ENCODE results near the gene SHISA4. TPM values are rescaled to one million over a fixed set of nuclear protein-coding genes. Genes with fewer than 3 reads are reported as not detected.
A peak's percentile ranks its signal among the peaks of the same experiment; 100 is the strongest.

SHISA4 gene
- total and polyA plus RNA-seq, 2 experiments from 2014 or later, result 42.4 to 48.0 TPM

DNA sequence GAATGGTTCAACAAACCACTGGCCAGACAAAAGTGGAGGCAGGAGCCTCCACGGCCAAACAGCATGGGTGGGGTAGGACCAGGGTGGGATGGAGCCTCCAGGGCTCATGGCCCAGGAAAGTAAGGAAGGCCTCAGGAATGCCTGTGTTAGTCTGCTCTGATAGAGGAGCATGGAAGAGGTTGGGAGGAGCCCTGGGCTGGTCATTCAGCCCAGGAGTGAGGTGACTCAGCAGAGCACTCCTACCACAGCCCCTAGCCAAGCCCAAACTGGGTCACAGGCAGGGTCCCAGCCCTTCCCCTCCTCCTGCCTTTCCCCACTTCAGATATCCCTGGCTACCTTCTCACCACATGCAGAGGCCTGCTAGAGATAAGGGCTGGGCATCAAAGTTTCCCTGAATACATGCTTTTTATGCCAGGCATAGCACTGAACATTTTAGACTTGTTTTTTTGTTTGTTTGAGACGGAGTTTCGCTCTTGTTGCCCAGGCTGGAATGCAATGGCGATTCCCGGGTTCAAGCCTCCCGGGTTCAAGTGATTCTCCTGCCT is 3.1 kb upstream of the SHISA4 start:
- no peaks in the 10 kb centered on the region for H4K20me1 ChIP-seq (ENCODE audit: insufficient read depth)
- DNase-seq, result peak; percentile 78
- in situ Hi-C loops (cut with MboI), result loop anchor here (25.0 kb wide), 1 partner anchor 227 kb away; the partner anchor contains the start of gene GPR37L1
- no peak overlapping the region for H3K27ac ChIP-seq
- peaks cover 29% of the 10 kb centered on the region for H3F3A ChIP-seq (ENCODE audit: insufficient read depth)
- no peaks in the 10 kb centered on the region for H3K79me2 ChIP-seq (ENCODE audit: insufficient read depth)
- no peaks in the 10 kb centered on the region for H3K27me3 ChIP-seq (replicated peaks; ENCODE audit: insufficient read depth)
- TF ChIP-seq EZH2phosphoT487 (IDR thresholded peaks at IDR 0.05; ENCODE audit: insufficient read depth, low read depth) (no peak), EZH2 (IDR thresholded peaks at IDR 0.05; ENCODE audit: insufficient read depth, poor library complexity, severe bottlenecking) (no peak)
- H3K9me3 ChIP-seq (ENCODE audit: low read depth), result no peaks in the 10 kb centered on the region
- no peak overlapping the region for H3K9ac ChIP-seq
- WGBS, 2 experiments (ENCODE audit: low coverage in 1 of 2, low lambda C conversion rate in 2 of 2, missing lambda C conversion rate in 2 of 2), result 79 to 87% methylated on average over 6 of the region's 6 CpGs
- H2AFZ ChIP-seq, result no peak overlapping the region
- peak overlapping the region; percentile 4 for H3K4me2 ChIP-seq (ENCODE audit: unreplicated experiment)
- no peak overlapping the region for H3K4me3 ChIP-seq
- H3K4me1 ChIP-seq (ENCODE audit: insufficient read depth), result peaks cover 32% of the 10 kb centered on the region
- H3K36me3 ChIP-seq (ENCODE audit: low read depth), result no peaks in the 10 kb centered on the region
- H3K9me2 ChIP-seq (ENCODE audit: insufficient read depth), result no peaks in the 10 kb centered on the region

DNA sequence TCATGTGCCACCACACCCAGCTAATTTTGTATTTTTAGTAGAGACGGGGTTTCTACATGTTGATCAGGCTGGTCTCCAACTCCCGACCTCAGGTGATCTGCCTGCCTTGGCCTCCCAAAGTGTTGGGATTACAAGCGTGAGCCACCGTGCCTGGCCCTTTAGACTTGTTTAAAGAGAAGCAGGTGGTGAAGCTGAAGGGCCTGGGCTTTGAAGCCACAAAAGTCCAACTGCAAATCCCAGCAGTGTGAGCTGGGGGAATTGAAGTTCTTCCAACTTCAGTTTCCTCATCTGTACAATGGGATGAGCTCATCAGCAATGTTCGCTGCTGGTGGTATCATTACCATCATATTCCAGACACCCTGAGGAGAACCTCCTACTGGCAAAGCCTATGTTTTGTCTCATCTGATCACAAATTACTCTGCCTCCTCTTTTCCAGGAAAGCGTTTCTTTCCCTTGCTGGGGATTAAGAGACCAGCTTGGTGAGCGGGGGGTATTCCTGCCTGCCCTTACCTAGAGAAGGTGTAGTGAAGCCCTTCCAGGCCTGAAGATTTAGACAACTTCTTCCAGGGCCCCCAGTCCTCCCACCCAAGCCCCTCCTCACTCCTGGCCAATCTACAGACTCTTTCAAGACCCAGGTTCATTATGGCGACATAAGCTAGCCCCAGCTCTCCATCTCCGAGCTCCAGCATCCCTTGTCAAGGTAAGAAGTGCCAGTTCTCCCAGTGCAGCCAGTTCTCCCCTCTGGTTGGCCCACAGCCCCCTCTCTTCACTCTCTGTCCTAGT is 2.4 kb upstream of the SHISA4 start:
- peak; percentile 33 for DNase-seq
- no peak overlapping the region for H3K4me3 ChIP-seq
- no peaks in the 10 kb centered on the region for H3K36me3 ChIP-seq (ENCODE audit: low read depth)
- no peak overlapping the region for H3K9ac ChIP-seq
- WGBS, 2 experiments (ENCODE audit: low coverage in 1 of 2, low lambda C conversion rate in 2 of 2, missing lambda C conversion rate in 2 of 2), result 87 to 94% methylated on average over 9 of the region's 9 CpGs
- no peaks in the 10 kb centered on the region for H3K27me3 ChIP-seq (replicated peaks; ENCODE audit: insufficient read depth)
- H3K4me1 ChIP-seq (ENCODE audit: insufficient read depth), result peaks cover 32% of the 10 kb centered on the region
- no peak overlapping the region for H2AFZ ChIP-seq
- no peaks in the 10 kb centered on the region for H3K79me2 ChIP-seq (ENCODE audit: insufficient read depth)
- no peaks in the 10 kb centered on the region for H3K9me2 ChIP-seq (ENCODE audit: insufficient read depth)
- no peak overlapping the region for H3K27ac ChIP-seq
- no peak overlapping the region for H3K4me2 ChIP-seq (ENCODE audit: unreplicated experiment)
- H3K9me3 ChIP-seq (ENCODE audit: low read depth), result no peaks in the 10 kb centered on the region
- TF ChIP-seq EZH2 (IDR thresholded peaks at IDR 0.05; ENCODE audit: insufficient read depth, poor library complexity, severe bottlenecking) (no peak), EZH2phosphoT487 (IDR thresholded peaks at IDR 0.05; ENCODE audit: insufficient read depth, low read depth) (no peak)
- in situ Hi-C loops (cut with MboI), result loop anchor here (25.0 kb wide), 1 partner anchor 226 kb away; the partner anchor contains the start of gene GPR37L1
- no peaks in the 10 kb centered on the region for H4K20me1 ChIP-seq (ENCODE audit: insufficient read depth)
- H3F3A ChIP-seq (ENCODE audit: insufficient read depth), result peaks cover 28% of the 10 kb centered on the region

DNA sequence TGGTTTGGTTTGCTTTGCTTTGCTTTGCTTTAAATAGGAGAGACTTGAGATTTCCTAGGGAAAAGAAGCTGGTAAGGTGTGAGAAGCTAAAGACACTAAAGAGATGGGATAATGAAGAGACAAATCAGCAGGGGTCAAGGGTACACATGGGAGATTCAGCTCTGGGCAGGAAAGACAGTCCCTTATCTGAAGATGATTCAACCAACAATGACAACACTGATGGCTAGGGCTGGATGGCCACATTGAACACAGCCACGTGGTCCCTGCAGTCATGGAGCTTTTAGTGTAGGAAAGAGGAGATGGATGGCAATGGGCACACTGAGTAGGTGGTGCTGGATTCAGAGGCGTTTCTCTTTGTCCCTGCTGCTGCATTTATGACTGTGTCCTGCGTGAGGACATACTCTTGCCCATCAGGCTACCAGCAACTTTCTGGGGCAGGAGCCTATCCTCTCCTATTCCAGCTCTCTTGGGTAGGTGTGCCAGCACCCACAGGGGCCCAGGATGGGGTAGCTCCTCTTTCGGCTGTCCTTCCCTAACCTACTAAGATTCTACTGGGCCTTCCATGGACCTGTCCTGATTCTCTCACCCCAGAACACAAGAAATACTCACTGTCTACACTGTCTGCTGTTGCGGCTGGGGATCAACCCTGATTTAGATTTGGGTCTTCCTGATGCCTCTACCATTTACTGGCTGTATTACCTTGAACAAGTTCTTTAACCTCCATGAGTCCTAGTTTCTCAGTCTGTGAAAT is 1.4 kb upstream of the SHISA4 start:
- no peak overlapping the region for H3K4me2 ChIP-seq (ENCODE audit: unreplicated experiment)
- H3K4me3 ChIP-seq, result no peak overlapping the region
- no peaks in the 10 kb centered on the region for H3K79me2 ChIP-seq (ENCODE audit: insufficient read depth)
- H3K27me3 ChIP-seq (replicated peaks; ENCODE audit: insufficient read depth), result no peaks in the 10 kb centered on the region
- H3F3A ChIP-seq (ENCODE audit: insufficient read depth), result peaks cover 20% of the 10 kb centered on the region
- in situ Hi-C loops (cut with MboI), result loop anchor here (25.0 kb wide), 1 partner anchor 225 kb away; the partner anchor contains the start of gene GPR37L1
- H3K4me1 ChIP-seq (ENCODE audit: insufficient read depth), result peaks cover 32% of the 10 kb centered on the region
- no peak for DNase-seq
- H3K9ac ChIP-seq, result no peak overlapping the region
- H2AFZ ChIP-seq, result no peak overlapping the region
- H3K36me3 ChIP-seq (ENCODE audit: low read depth), result no peaks in the 10 kb centered on the region
- TF ChIP-seq EZH2phosphoT487 (IDR thresholded peaks at IDR 0.05; ENCODE audit: insufficient read depth, low read depth) (no peak), EZH2 (IDR thresholded peaks at IDR 0.05; ENCODE audit: insufficient read depth, poor library complexity, severe bottlenecking) (no peak)
- no peak overlapping the region for H3K27ac ChIP-seq
- H4K20me1 ChIP-seq (ENCODE audit: insufficient read depth), result no peaks in the 10 kb centered on the region
- 75 to 79% methylated on average over 5 of the region's 5 CpGs for WGBS, 2 experiments (ENCODE audit: low coverage in 1 of 2, low lambda C conversion rate in 2 of 2, missing lambda C conversion rate in 2 of 2)
- no peaks in the 10 kb centered on the region for H3K9me3 ChIP-seq (ENCODE audit: low read depth)
- H3K9me2 ChIP-seq (ENCODE audit: insufficient read depth), result no peaks in the 10 kb centered on the region
